ENCODE data around the gene TCF25. TPM values are rescaled to one million over a fixed set of nuclear protein-coding genes. Genes with fewer than 3 reads are reported as not detected.
"Not testable (repeated sequence)": the region's sequence is repeated elsewhere in the genome, so short reads cannot be mapped to it uniquely, and the experiment has no call there.

The TCF25 gene
- 106 TPM for total RNA-seq
- long read RNA-seq, transcript TCF25-201 (18 exons, 2,233 nt) = major isoform, 79 of 170 reads
- long read RNA-seq, partial matches to known transcripts = 47 of 170 reads
- long read RNA-seq, other reads (novel, unspliced or antisense) = 39 of 170 reads

- peak; percentile 92 for DNase-seq (ENCODE audit: low spot score)
- intact Hi-C loops (cut with DNase I) = loop anchor here (5.0 kb wide), 2 partner anchors 49 to 56 kb away; partner anchors contain the start of genes FANCA and TUBB3
Observed at GRCh38 chr16:89873109-89873971, at the start of gene TCF25. Gene TCF25 (plus strand): TSS chr16:89873592. CDS start chr16:89873668, 76 bp downstream.

- DNase-seq (ENCODE audit: low spot score); intact Hi-C loops (cut with DNase I): not testable (repeated sequence)
Observed at GRCh38 chr16:89823824-89824148, 49.6 kb upstream of the TCF25 start.

GRCh38 chr16:89826531-89827382 lies 46.6 kb upstream of the TCF25 start:
- intact Hi-C loops (cut with DNase I) = no loop called here
- DNase-seq (ENCODE audit: low spot score) = no peak

- intact Hi-C loops (cut with DNase I) = no loop called here
- DNase-seq (ENCODE audit: low spot score) = no peak
Observed at GRCh38 chr16:89827383-89828198, 45.8 kb upstream of the TCF25 start.

GRCh38 chr16:89828199-89828869 lies 45.1 kb upstream of the TCF25 start, which contains the start of gene SPIRE2:
Gene SPIRE2 (plus strand): TSS chr16:89828475. CDS start chr16:89828551, 76 bp downstream.
- intact Hi-C loops (cut with DNase I) = no loop called here
- peak; percentile 85 for DNase-seq (ENCODE audit: low spot score)

- no peak for DNase-seq (ENCODE audit: low spot score)
- intact Hi-C loops (cut with DNase I) = no loop called here
Observed at GRCh38 chr16:89828870-89829629, 44.3 kb upstream of the TCF25 start.

- no peak for DNase-seq (ENCODE audit: low spot score)
- intact Hi-C loops (cut with DNase I) = no loop called here
Observed at GRCh38 chr16:89829630-89830437, 43.6 kb upstream of the TCF25 start.

GRCh38 chr16:89831810-89832328 lies 41.5 kb upstream of the TCF25 start:
- DNase-seq (ENCODE audit: low spot score) = no peak
- intact Hi-C loops (cut with DNase I) = no loop called here

- intact Hi-C loops (cut with DNase I); DNase-seq (ENCODE audit: low spot score): not testable (repeated sequence)
Observed at GRCh38 chr16:89833664-89834363, 39.6 kb upstream of the TCF25 start.

GRCh38 chr16:89834813-89835363 lies 38.5 kb upstream of the TCF25 start:
- intact Hi-C loops (cut with DNase I); DNase-seq (ENCODE audit: low spot score): not testable (repeated sequence)

- DNase-seq (ENCODE audit: low spot score); intact Hi-C loops (cut with DNase I): not testable (repeated sequence)
Observed at GRCh38 chr16:89836484-89836883, 36.9 kb upstream of the TCF25 start.

- intact Hi-C loops (cut with DNase I) = no loop called here
- DNase-seq (ENCODE audit: low spot score) = no peak
Observed at GRCh38 chr16:89837014-89837546, 36.3 kb upstream of the TCF25 start.

- DNase-seq (ENCODE audit: low spot score) = no peak
- intact Hi-C loops (cut with DNase I) = no loop called here
Observed at GRCh38 chr16:89841275-89841674, 32.1 kb upstream of the TCF25 start.

- no peak for DNase-seq (ENCODE audit: low spot score)
- intact Hi-C loops (cut with DNase I) = no loop called here
Observed at GRCh38 chr16:89842471-89843408, 30.7 kb upstream of the TCF25 start.

All from cardiac septum (tissue), 1 donor.